Keratinocyte (primary cell): ENCODE measurements around the gene RPUSD4. TPM values are rescaled to one million over a fixed set of nuclear protein-coding genes. Genes with fewer than 3 reads are reported as not detected.
A peak's percentile ranks its signal among the peaks of the same experiment; 100 is the strongest.

Source experiments
- DNase-seq: peaks from one replicate; pipeline ENCODE4 v3.0.0-alpha.2; 2011; ENCODE audit warnings: low read depth, missing footprints, low spot score
- FAIRE-seq: peaks from 2 replicates; lab custom pipeline; 2011; peaks lifted over from hg19 to GRCh38; lab: Jason Lieb, UNC
- H2AFZ ChIP-seq: 2 replicates; pipeline ENCODE4 v1.6.0; 2012; ENCODE audit warnings: low read length, control low read depth, inconsistent platforms; ENCODE audit not compliant: control insufficient read depth
- H3K27ac ChIP-seq: 2 replicates; pipeline ENCODE4 v1.5.1; 2011; ENCODE audit warnings: low read length; ENCODE audit not compliant: control insufficient read depth, insufficient read depth
- H3K27me3 ChIP-seq: 3 replicates; pipeline ENCODE4 v1.6.0; 2011; ENCODE audit warnings: low read length; ENCODE audit not compliant: control insufficient read depth, insufficient read depth; ENCODE audit errors: extremely low read depth
- H3K36me3 ChIP-seq, 2 experiments: 2 replicates in 1 of 2; 3 replicates in 1 of 2; pipeline ENCODE4 v1.5.1; 2011; ENCODE audit warnings: low read length in 2 of 2, mild to moderate bottlenecking in 1 of 2; ENCODE audit not compliant: control insufficient read depth in 2 of 2, insufficient read depth in 2 of 2; ENCODE audit errors: extremely low read depth in 1 of 2
- H3K4me1 ChIP-seq: 3 replicates; pipeline ENCODE4 v1.5.1; 2011; ENCODE audit warnings: low read length; ENCODE audit not compliant: control insufficient read depth, insufficient read depth; ENCODE audit errors: extremely low read depth
- H3K4me2 ChIP-seq: 3 replicates; pipeline ENCODE4 v1.6.0; 2011; ENCODE audit warnings: low read depth, low read length; ENCODE audit not compliant: control insufficient read depth, insufficient read depth; ENCODE audit errors: extremely low read depth
- H3K4me3 ChIP-seq, 3 experiments: fragments of 200-600 bp in 1 of 3; sonication (generic) in 1 of 3; 2 replicates in 2 of 3; 3 replicates in 1 of 3; pipeline ENCODE4 v1.5.1; 2011 to 2016; ENCODE audit warnings: low read length in 3 of 3, mild to moderate bottlenecking in 3 of 3, control low read depth in 2 of 3, inconsistent platforms in 1 of 3, low read depth in 1 of 3, mixed read lengths in 1 of 3, mixed run types in 1 of 3, moderate library complexity in 1 of 3; ENCODE audit not compliant: control insufficient read depth in 2 of 3, insufficient read depth in 2 of 3; ENCODE audit errors: extremely low read depth in 1 of 3
- H3K79me2 ChIP-seq: 2 replicates; pipeline ENCODE4 v1.6.0; 2012; ENCODE audit warnings: low read length; ENCODE audit not compliant: control insufficient read depth, insufficient read depth
- H3K9ac ChIP-seq: 3 replicates; pipeline ENCODE4 v1.6.0; 2011; ENCODE audit warnings: low read length; ENCODE audit not compliant: control insufficient read depth, insufficient read depth; ENCODE audit errors: extremely low read depth
- H3K9me1 ChIP-seq: 3 replicates; pipeline ENCODE4 v1.6.0; 2011; ENCODE audit warnings: low read length; ENCODE audit not compliant: control insufficient read depth, insufficient read depth; ENCODE audit errors: extremely low read depth
- H3K9me3 ChIP-seq: 2 replicates; pipeline ENCODE4 v1.5.1; 2012; ENCODE audit warnings: low read depth, low read length; ENCODE audit not compliant: control insufficient read depth
- H4K20me1 ChIP-seq: 3 replicates; pipeline ENCODE4 v1.6.0; 2011; ENCODE audit warnings: low read length; ENCODE audit not compliant: control insufficient read depth, insufficient read depth; ENCODE audit errors: extremely low read depth
- EZH2 ChIP-seq: IDR thresholded peaks from one replicate; pipeline ENCODE4 v1.6.1; 2012; ENCODE audit warnings: inconsistent platforms, mild to moderate bottlenecking, low read length, moderate library complexity
- dilution Hi-C: fragments of 300-500 bp; cut with MboI; formaldehyde crosslinking; loops from one replicate; pipeline ENCODE4 v1.7.0; 2020; ENCODE audit warnings: low sequenced_read_pairs; ENCODE audit not compliant: extremely low pct_ligation_motif_present
- polyA plus RNA-seq, 5 experiments: library from polyadenylated mRNA; depleted of rRNA in 3 of 5; stranded (reverse) in 3 of 5; stranded (forward) in 1 of 5; unstranded in 1 of 5; fragments of >200 nt; gene quantifications; 1 replicate in 1 of 5; 2 replicates in 3 of 5; 3 replicates in 1 of 5; pipeline versions ENCODE4 v1.2.1 to v1.2.3, GENCODE V29; 2011 to 2012; ENCODE audit warnings: missing spikeins in 2 of 5, low read depth in 1 of 5, low replicate concordance in 1 of 5
- TF ChIP-seq, protein P1 (sequence below), 3 experiments: IDR thresholded peaks in 1 of 3; conservative IDR thresholded peaks in 1 of 3; optimal IDR thresholded peaks in 1 of 3; 2 replicates in 2 of 3; 3 replicates in 1 of 3; pipeline versions ENCODE3 to v1.5.1; 2011; ENCODE audit warnings: low read length in 3 of 3, mild to moderate bottlenecking in 3 of 3, moderate library complexity in 2 of 3, control low read depth in 1 of 3, inconsistent platforms in 1 of 3; ENCODE audit not compliant: insufficient read depth in 2 of 3; ENCODE audit errors: extremely low read depth in 1 of 3

RPUSD4 gene
- polyA plus RNA-seq, 1 donor (not counting 4 experiments of a cell fraction or from before 2014, with no cell fraction given): 23.8 TPM

DNA sequence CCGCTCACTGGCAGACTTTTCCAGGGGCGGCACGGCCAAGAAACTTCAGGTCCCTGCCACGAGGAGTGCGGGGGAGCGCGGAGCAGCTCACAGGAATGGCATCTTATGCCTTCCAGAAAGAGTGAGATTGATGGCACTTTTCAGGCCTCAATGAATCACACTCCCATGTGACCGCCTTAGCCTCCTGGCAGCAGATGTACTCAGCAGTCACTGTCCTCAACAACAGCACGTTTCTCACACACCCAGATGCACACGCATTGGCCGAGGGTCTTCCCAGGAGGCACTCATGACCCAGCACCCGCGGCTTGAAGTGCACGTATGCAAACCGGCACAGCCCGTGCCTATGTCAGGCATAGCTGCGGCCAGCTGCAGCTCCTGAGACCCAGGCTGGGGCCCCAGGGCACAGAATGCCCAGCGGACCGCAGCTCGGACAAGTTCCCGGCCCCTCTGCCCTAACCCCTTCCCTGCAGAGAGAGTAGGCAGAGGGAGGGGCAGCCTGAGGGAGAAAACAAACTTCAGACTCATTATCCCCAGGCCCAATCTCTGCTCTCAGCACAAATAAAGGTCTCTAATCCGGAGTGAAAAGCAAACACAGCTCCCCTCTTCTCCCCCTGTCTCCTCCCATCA lies 48.3 kb downstream of the RPUSD4 start:
- no peaks in the 10 kb centered on the region for H3K27me3 ChIP-seq
- no peaks in the 10 kb centered on the region for H3K9me3 ChIP-seq
- H3K9me1 ChIP-seq: no peaks in the 10 kb centered on the region
- dilution Hi-C loops: no loop called here
- H3K36me3 ChIP-seq: no peaks in the 10 kb centered on the region
- peak overlapping the region; percentile 31 for H3K4me2 ChIP-seq
- H3K27ac ChIP-seq: no peak overlapping the region
- peak; percentile 1 for DNase-seq
- H3K9ac ChIP-seq: no peak overlapping the region
- H2AFZ ChIP-seq: peak overlapping the region; percentile 39
- no peaks in the 10 kb centered on the region for H3K79me2 ChIP-seq
- FAIRE-seq: peak; percentile 58
- no peak for TF ChIP-seq EZH2
- TF ChIP-seq, protein P1, sequence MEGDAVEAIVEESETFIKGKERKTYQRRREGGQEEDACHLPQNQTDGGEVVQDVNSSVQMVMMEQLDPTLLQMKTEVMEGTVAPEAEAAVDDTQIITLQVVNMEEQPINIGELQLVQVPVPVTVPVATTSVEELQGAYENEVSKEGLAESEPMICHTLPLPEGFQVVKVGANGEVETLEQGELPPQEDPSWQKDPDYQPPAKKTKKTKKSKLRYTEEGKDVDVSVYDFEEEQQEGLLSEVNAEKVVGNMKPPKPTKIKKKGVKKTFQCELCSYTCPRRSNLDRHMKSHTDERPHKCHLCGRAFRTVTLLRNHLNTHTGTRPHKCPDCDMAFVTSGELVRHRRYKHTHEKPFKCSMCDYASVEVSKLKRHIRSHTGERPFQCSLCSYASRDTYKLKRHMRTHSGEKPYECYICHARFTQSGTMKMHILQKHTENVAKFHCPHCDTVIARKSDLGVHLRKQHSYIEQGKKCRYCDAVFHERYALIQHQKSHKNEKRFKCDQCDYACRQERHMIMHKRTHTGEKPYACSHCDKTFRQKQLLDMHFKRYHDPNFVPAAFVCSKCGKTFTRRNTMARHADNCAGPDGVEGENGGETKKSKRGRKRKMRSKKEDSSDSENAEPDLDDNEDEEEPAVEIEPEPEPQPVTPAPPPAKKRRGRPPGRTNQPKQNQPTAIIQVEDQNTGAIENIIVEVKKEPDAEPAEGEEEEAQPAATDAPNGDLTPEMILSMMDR (optimal IDR thresholded peaks at IDR 0.05 in 1 of 3, IDR thresholded peaks at IDR 0.05 in 1 of 3, conservative IDR thresholded peaks at IDR 0.05 in 1 of 3; ENCODE audit: extremely low read depth in 1 of 3, insufficient read depth in 2 of 3, low read length in 3 of 3): no peak
- peaks cover 7% of the 10 kb centered on the region for H3K4me1 ChIP-seq
- H4K20me1 ChIP-seq: no peaks in the 10 kb centered on the region
- no peak overlapping the region for H3K4me3 ChIP-seq

DNA sequence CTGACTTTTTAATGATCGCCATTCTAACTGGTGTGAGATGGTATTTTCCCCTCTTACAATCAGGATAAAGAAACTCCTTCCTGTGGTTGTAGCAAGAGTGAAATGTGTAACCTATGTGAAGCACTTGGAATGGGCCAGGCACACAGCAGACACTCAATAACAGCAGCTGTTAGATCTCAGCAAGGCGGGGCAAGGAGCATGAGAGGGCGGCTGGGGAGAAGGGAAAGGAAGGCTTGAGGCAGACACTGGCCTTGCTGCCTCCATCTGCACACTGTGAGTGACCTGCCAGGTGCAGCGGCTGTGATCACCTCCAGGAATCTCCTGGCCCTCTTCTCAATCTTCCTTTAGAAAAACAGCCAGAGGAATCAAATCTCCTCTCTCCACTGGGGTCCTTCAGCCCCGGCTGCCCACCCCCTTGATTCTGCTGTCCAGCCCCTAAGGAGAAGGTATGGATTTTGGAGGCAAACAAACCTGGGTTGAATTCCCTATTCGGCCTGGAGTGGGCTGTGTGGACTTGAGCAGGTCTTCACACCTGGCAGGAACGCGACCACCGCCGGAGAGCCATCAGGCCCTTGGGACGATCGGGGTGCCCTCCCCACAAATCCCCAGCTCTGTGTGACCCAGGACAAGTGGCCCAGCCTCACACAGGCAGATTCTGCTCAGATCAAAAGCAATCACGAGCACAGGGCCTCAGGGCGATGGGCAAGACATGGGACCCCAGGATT lies 49.0 kb downstream of the RPUSD4 start:
- Histone ChIP-seq H3K79me2 (no peaks in the 10 kb centered on the region), H3K27me3 (no peaks in the 10 kb centered on the region), H4K20me1 (no peaks in the 10 kb centered on the region), H2AFZ (peak overlapping the region; percentile 39), H3K27ac (no peak overlapping the region), H3K4me1 (peaks cover 7% of the 10 kb centered on the region), H3K9me1 (no peaks in the 10 kb centered on the region), H3K36me3 (no peaks in the 10 kb centered on the region), H3K4me2 (peak overlapping the region; percentile 31), H3K9ac (no peak overlapping the region), H3K4me3 (no peak overlapping the region), H3K9me3 (no peaks in the 10 kb centered on the region)
- TF ChIP-seq, protein P1 (optimal IDR thresholded peaks at IDR 0.05 in 1 of 3, IDR thresholded peaks at IDR 0.05 in 1 of 3, conservative IDR thresholded peaks at IDR 0.05 in 1 of 3; ENCODE audit: extremely low read depth in 1 of 3, insufficient read depth in 2 of 3, low read length in 3 of 3): no peak
- no peak for TF ChIP-seq EZH2
- FAIRE-seq: no peak
- DNase-seq: no peak
- dilution Hi-C loops: no loop called here
